GM10266 (cell line): ENCODE measurements around the gene PGK1.
A peak's percentile ranks its signal among the peaks of the same experiment; 100 is the strongest.
"Not testable (repeated sequence)": the region's sequence is repeated elsewhere in the genome, so short reads cannot be mapped to it uniquely, and the experiment has no call there.

Source experiments
- DNase-seq: peaks from one replicate; pipeline ENCODE4 v3.0.0; 2012; ENCODE audit errors: extremely low spot score
- TF ChIP-seq, protein P1 (sequence below): IDR thresholded peaks from 2 replicates; pipeline ENCODE4 v1.5.1; 2012; ENCODE audit warnings: mild to moderate bottlenecking, low read depth; ENCODE audit not compliant: control insufficient read depth, insufficient read depth; ENCODE audit errors: missing control alignments

PGK1 gene

GRCh38 chrX:78103623-78104446 is at the start of gene PGK1:
Gene PGK1, plus strand, starts transcription at chrX:78104248. Its CDS starts 93 bp downstream, at chrX:78104341.
- peak; percentile 82 for DNase-seq
- TF ChIP-seq, protein P1, sequence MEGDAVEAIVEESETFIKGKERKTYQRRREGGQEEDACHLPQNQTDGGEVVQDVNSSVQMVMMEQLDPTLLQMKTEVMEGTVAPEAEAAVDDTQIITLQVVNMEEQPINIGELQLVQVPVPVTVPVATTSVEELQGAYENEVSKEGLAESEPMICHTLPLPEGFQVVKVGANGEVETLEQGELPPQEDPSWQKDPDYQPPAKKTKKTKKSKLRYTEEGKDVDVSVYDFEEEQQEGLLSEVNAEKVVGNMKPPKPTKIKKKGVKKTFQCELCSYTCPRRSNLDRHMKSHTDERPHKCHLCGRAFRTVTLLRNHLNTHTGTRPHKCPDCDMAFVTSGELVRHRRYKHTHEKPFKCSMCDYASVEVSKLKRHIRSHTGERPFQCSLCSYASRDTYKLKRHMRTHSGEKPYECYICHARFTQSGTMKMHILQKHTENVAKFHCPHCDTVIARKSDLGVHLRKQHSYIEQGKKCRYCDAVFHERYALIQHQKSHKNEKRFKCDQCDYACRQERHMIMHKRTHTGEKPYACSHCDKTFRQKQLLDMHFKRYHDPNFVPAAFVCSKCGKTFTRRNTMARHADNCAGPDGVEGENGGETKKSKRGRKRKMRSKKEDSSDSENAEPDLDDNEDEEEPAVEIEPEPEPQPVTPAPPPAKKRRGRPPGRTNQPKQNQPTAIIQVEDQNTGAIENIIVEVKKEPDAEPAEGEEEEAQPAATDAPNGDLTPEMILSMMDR: no peak

DNA sequence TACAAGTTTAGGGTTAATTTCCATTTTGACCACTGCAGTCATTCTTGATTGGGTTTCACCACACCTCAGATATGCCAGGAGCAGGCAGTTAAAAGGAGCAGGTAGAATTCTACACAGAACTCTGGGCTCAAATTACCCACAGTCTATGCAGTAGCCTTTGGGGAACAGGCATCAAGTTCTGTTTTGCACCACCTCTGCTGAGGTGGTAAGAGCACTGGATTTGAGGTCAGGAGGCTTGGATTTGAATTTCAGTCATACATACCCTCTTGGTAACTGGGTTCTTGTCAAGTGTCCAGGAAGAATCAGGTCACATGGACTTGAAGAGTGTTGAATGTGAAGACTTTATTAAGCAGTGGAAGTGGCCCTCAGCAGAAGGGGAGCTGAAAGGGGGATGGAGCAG is 40.4 kb upstream of the PGK1 start:
- TF ChIP-seq, protein P1: no peak
- no peak for DNase-seq

DNA sequence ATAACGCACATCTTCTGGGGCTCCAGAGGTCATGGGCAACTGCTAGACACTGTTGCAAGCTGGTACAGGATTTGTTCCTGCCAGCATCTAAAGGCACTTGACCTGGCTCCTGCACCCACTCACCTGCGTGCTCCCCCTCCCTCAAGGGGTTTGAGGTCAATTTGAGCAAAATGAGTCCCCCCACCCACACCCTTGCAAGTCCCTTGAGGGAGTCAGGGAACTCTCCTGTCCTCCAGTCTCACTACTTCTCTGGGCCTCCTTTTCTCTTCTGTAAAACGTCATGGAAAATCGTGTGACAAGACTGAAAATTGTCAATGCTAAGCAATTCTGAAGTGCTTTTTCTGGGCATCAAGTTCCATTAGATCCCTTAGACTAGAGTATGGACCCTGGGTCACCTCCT is 39.9 kb upstream of the PGK1 start:
- DNase-seq: peak; percentile 4
- TF ChIP-seq, protein P1: no peak

GRCh38 chrX:78064698-78065601 is 39.1 kb upstream of the PGK1 start:
- peak; percentile 23 for DNase-seq

DNA sequence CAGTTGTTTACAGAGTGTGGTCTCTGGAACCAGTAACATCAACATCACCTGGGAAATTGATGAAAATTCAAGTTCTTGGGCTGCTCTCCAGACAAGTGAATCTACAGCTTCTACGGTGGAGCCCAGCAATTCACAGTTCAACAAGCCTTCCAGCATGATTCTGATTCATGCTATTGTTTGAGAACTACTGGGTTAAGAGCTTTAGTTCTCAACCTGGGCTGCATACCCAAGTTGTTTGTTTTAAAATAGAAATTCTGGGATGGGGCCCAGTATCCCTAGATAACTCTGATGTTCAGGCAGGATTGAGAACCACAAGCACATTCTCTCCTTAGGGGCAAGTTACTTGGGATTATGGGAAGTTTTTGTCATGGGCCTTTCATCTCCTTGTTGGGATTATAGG is 37.9 kb upstream of the PGK1 start:
- TF ChIP-seq, protein P1: no peak
- DNase-seq: no peak

DNA sequence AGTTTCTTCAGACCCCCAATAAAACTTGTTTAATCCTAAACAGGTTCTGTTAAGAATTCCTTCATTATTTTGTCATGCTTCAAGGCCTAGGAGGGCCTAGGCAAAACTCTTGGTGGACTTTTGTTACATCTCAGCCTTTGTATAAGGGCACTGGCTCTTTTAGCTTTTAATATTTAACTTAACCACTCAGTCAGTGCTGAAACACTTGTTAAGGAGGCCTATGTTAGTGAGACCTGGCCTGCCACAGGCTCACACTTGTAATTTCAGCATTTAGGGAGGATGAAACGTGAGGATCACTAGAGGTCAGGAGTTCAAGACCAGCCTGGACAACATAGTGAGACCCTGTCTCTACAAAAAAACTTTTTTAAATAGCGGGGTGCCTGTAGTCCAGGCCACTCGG is 32.7 kb upstream of the PGK1 start:
- DNase-seq: no peak

GRCh38 chrX:78073147-78074077 is 30.6 kb upstream of the PGK1 start:
- DNase-seq: not testable (repeated sequence)

More for the DNA sequence above, 32.7 kb upstream of the PGK1 start:
- TF ChIP-seq, protein P1: no peak
